Inflammatory macrophage treated with lipopolysaccharide for 1 hour (primary cell): ENCODE measurements around the gene SMARCD1.

Experiments used
- DNase-seq, 2 donors: peaks; one replicate each; pipeline ENCODE4 v3.0.0-alpha.2; 2020 to 2022

SMARCD1 gene

DNA sequence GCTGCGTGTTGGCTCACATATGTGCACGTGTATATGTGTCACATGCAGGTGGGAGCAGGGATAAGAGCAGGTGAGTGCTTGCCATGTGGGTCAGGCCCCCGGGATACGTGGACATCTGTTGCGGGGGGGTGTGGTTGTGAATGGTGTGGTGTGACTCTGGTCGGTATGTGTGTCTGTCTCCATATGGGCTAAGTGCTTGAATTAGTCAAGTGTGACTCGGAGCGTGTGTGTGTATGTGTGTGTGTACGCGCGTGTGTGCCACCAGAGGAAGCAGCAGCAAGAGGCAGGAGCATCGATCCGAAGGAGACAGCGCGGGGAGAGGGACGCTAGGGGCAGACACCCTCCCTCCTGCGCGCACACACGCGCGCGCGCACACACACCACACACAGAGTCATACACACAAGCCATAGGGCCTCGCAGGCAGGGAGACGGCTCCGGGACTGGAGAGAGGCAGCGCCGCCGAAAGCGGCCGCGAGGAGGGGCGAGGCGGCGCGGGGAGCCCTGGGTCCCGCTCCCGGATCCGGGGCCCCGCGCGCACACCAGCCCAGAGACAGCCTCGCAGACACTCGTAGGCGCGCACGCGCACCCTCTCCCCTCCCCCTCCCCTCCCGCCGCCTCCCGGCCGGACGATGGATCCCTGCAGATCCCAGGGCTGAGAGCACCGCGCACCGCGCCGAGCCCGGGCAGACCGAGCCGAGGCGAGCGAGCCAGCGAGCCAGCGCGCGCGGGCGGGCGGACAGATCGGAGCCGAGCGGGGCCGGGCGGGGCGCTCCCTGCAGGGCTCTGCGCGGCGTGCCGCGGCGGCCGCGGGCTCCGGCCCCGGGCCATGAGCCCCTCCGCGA, 27.9 kb upstream of the SMARCD1 start, which contains the start of gene ASIC1:
Gene ASIC1 (plus strand): TSS at position 597 of the 842 bp plus-strand sequence. CDS start 1,171 bp downstream, outside the sequence.
- no peak for DNase-seq

DNA sequence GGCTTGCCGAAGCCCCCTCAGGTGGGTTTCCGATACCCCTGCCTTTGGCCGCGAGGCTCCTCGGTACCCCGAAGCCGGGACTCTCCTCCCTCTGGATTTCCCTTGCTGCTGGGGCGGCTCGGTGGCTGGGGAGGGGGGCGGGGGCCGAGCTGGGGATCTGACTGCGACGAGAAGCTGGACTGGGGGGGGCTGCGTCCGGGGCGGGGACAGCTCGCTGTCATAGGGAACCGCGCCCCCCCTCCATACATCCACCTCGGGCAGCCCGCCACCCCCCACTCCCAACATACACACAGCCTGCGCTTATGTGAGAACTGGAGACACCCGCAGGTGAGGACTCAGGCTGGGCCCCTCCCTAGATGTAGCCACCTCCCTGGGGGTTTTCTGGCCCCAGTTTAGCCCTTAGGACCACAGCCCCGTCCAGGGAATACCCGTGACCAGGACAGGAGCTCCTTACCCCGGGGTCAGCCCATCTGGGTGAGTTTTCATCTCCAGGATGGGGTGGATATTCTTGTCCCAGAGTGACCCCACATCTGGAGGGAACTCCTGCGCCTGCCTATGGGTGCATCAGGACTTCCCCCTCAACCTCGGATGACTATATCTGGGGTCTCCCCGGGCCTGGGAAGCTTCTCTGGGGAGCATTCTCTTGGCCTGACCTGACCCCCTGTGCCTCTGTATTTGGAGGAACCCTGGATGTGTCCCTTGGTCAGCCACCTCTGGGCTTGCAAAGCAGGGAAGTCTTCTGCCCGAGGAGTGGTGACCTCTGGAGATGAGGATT, 27.1 kb upstream of the SMARCD1 start:
- no peak for DNase-seq

- no peak for DNase-seq
Observed at GRCh38 chr12:50058743-50059312, 26.3 kb upstream of the SMARCD1 start.

- peak; percentile 47 to 65 for DNase-seq
Observed at GRCh38 chr12:50059440-50060119, 25.6 kb upstream of the SMARCD1 start.

GRCh38 chr12:50060120-50060468, 25.0 kb upstream of the SMARCD1 start:
- no peak for DNase-seq

GRCh38 chr12:50061171-50061570, 24.0 kb upstream of the SMARCD1 start:
- DNase-seq = peak; percentile 47 to 57

GRCh38 chr12:50061946-50062686, 23.0 kb upstream of the SMARCD1 start:
- no peak for DNase-seq

DNA sequence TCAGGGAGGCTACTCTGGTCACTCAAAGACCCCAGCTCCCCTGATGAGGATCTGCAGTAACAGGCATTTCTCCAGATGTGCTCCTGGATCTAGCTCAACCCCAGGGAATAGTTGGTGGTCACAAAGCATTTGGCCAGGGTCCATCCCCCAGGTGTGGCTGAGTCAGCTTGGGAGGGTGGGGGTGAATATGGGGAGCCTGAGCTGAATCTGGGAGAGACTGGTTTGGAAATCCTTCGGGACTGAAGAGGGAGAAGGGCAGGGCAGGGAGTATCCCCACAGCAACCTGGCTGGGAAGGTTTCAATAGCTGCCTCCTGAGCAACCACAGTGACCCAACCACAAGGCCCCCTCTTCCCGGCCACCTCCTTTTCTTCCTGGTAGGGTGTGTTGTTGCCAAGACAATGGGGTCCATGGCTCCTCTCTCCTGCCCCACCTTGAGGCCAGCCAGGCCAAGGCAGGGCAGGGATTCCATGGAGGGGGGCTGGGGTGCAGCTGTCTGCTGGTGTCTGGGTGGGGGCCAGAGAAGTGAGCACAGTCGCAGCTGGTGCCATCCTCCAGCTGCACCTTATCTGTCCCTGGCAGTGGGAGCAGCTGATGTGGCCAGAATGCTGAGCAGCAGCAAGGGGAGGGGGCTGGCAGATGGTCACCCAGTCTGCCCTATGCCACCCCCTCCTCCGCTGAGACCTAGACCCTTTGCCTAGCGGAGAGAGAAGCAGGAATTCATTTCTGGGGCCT, 22.2 kb upstream of the SMARCD1 start:
- no peak for DNase-seq

DNA sequence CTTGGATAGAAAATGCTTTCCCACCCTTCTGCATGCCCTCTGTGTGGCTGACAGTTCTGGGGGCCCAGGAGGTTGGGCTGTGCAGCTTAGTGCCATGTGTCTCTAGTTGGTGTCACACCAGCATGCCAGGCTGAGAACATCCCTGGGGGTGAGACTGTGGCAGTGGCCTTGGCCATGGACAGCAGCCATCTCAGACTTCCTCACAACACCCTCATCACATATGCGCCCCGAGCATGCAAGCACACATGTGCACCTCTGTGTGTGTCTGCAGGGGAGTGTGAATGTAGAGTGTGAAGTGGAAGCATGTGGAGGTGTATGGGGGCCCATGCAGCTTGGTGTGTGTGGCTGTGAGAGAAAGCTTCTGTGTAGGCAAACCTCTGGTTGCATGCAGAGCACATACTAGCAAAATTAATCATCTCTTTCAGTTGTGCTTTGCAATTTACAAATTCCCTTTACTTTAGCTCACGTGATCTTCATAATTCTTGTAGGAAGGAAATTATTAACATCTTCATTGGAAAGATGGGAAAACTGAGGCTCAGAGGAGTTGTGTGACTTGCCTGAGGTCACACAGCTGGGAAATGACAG, 19.3 kb upstream of the SMARCD1 start:
- no peak for DNase-seq

GRCh38 chr12:50066402-50066801, 18.7 kb upstream of the SMARCD1 start:
- DNase-seq = peak; percentile 62 to 84

GRCh38 chr12:50069069-50069468, 16.1 kb upstream of the SMARCD1 start:
- no peak for DNase-seq

DNA sequence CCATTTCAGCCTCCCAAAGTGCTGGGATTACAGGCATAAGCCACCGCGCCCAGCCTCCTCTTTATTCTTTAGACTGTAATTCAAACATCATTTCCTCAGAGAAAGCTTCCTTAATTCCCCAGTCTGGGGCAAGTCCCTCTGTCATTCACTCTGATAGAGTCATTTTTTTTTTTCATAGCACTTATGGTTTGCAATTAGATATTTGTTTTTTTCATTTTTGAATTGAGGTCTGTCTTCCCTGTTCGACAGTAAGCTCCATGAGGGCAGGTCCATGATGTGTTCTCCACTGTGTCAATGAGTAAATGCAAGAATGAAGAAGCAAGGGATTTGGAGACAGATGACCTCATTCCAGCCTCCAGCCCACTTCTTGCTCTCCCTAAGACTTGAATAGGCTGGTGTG, 15.6 kb upstream of the SMARCD1 start:
- peak; percentile 39 to 46 for DNase-seq

- DNase-seq = peak; percentile 73 to 89
Observed at GRCh38 chr12:50070314-50071060, 14.7 kb upstream of the SMARCD1 start.

DNA sequence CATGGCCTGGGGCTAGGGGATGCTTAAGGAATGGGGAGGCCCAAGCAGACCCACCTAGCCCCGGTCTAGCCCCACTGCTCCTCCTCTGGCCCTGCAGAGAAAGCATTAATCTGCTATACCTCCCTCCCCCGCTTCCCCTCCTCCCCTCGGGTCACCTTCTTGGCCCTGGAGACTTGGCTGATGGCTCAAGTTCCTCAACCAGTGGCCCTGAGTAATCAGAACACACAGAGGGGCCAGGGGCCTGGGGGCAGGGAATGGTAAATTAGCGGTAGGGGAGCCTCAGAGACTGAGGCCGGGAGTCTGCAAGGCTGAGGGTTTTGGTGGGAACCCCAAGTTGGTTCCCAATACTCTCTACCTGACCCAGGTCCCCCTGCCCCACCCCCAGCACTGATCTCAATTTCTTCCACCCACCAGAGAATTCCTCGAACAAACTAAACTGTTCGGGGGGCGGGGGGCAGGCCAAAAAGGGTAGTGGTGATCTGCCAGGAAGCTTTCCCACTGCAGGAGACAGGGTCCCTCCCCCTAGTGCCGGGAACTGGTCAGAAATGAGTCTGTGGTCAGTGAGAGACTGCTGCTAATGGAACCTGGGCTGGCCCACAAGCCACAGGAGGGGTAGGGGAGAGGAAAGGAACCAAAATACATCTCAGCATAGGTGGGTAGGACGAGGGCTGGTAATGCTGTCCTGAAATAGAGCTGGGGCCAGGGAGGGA, 12.8 kb upstream of the SMARCD1 start:
- no peak for DNase-seq

GRCh38 chr12:50073206-50073605, 11.9 kb upstream of the SMARCD1 start:
- DNase-seq = no peak

GRCh38 chr12:50073712-50074111, 11.4 kb upstream of the SMARCD1 start:
- no peak for DNase-seq

GRCh38 chr12:50074936-50075807, 10.0 kb upstream of the SMARCD1 start:
- peak; percentile 56 to 92 for DNase-seq

GRCh38 chr12:50075808-50076170, 9.4 kb upstream of the SMARCD1 start:
- DNase-seq = no peak

DNA sequence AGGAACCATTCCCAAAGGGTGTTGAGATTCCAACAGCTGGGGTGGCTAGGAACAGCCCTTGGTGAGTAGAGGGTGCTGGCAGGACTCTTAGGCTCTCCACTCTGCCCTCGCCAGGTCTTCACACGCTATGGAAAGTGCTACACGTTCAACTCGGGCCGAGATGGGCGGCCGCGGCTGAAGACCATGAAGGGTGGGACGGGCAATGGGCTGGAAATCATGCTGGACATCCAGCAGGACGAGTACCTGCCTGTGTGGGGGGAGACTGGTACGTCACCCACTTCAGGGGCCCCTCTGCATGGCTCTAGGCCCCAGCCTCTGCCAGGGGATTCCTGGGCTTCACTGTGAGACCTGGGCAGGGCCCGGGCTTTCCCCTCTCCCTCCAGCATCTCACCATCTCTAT, 8.0 kb upstream of the SMARCD1 start:
- DNase-seq = no peak
